ENCODE data around the gene CLTA.
"Not testable (repeated sequence)": the region's sequence is repeated elsewhere in the genome, so short reads cannot be mapped to it uniquely, and the experiment has no call there.

The CLTA gene

GRCh38 chr9:36237230-36237629 lies 46.5 kb downstream of the CLTA start:
- no peak for DNase-seq (ENCODE audit: low read depth in 1 of 2, low spot score in 1 of 2)

- DNase-seq (ENCODE audit: low read depth in 1 of 2, low spot score in 1 of 2): not testable (repeated sequence)
Measured at GRCh38 chr9:36239205-36239604, 48.5 kb downstream of the CLTA start.

GRCh38 chr9:36239675-36240074 lies 49.0 kb downstream of the CLTA start:
- not testable (repeated sequence) for DNase-seq (ENCODE audit: low read depth in 1 of 2, low spot score in 1 of 2)

- DNase-seq (ENCODE audit: low read depth in 1 of 2, low spot score in 1 of 2): no peak
Measured at GRCh38 chr9:36245906-36246305, 55.2 kb downstream of the CLTA start.

DNA sequence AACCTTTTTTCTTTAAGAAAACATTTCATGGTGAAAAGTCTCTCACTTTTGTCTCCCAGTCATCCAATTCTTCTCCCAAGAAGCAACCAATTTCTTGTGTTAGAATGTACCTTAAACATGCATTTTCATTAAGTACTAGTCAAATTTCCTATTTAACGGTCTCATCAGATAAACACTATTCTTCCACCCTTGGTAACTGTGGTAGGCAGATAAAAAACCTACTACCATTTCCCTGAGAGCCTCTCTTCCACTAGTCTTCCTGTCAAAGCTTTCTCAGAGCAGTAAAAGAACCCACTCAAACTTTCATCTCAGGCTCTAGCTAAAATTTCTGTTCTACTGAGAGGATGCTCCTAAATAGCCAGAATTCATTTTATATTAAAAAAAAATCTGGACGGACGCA lies 56.6 kb downstream of the CLTA start:
- DNase-seq (ENCODE audit: low read depth in 1 of 2, low spot score in 1 of 2): no peak

- DNase-seq (ENCODE audit: low read depth in 1 of 2, low spot score in 1 of 2): not testable (repeated sequence)
Measured at GRCh38 chr9:36248061-36248460, 57.3 kb downstream of the CLTA start.

DNA sequence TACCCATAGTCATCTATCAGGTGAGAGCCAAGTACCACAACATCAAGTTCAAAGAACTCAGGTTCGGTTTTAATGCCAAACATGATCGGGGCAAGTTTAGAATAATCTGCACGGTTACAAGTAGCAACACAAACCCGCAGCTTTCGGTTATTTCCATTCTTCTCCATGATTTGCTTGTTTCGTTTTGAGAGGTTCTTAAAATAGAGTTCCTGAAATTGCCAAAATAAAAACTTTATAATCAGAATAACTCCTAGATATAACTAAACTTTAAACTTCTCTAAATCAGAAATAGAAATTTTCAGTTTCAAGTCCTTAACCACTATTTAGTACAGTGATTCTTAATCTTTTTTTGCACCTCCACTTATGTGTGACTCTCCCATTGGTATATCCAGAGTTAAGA lies 58.5 kb downstream of the CLTA start:
- no peak for DNase-seq (ENCODE audit: low read depth in 1 of 2, low spot score in 1 of 2)

- DNase-seq (ENCODE audit: low read depth in 1 of 2, low spot score in 1 of 2): no peak
Measured at GRCh38 chr9:36250079-36250478, 59.4 kb downstream of the CLTA start.

- no peak for DNase-seq (ENCODE audit: low read depth in 1 of 2, low spot score in 1 of 2)
Measured at GRCh38 chr9:36251428-36251827, 60.7 kb downstream of the CLTA start.

- peak; percentile 95 for DNase-seq (ENCODE audit: low read depth in 1 of 2, low spot score in 1 of 2)
Measured at GRCh38 chr9:36258208-36258995, 67.7 kb downstream of the CLTA start, which contains the start of gene GNE. GNE (minus strand) TSS chr9:36258448; CDS start chr9:36249355, 9,093 bp downstream.

DNA sequence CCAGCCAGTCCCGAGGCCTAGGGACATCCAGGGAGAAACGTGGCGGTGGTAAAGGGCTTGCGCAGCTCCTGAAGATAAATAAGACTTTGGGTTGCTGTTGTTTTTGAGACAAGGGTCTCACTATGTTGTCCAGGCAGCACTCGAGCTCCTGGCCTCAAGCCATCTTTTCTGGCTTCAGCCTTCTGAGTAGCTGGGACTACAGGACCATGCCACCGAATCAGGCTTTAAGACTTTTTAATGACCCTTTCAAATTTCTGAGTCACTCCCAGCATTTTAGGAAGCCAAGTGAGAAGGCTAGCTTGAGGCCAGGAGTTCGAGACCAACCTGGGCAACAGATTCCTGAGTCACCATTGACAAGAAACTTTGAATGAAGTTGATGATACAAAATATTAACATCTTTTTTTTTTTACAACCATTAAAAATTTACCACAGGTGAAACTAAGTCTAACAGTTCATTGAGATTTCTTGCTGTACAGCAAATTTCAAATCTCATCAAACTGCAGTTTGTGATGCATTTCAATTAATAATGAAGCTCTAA lies 68.3 kb downstream of the CLTA start:
- DNase-seq (ENCODE audit: low read depth in 1 of 2, low spot score in 1 of 2): no peak

All from stimulated activated CD4-positive, alpha-beta T cell treated with anti-CD3 and anti-CD28 coated beads, Interleukin-15, amount 100 ng/mL, for 1 hour (primary cell).